Measurements from ENCODE around the gene CDT1. TPM values are rescaled to one million over a fixed set of nuclear protein-coding genes. Genes with fewer than 3 reads are reported as not detected.
A peak's percentile ranks its signal among the peaks of the same experiment; 100 is the strongest.

CDT1 gene
- total RNA-seq, 1 experiment from 2014 or later = 97.7 TPM

DNA sequence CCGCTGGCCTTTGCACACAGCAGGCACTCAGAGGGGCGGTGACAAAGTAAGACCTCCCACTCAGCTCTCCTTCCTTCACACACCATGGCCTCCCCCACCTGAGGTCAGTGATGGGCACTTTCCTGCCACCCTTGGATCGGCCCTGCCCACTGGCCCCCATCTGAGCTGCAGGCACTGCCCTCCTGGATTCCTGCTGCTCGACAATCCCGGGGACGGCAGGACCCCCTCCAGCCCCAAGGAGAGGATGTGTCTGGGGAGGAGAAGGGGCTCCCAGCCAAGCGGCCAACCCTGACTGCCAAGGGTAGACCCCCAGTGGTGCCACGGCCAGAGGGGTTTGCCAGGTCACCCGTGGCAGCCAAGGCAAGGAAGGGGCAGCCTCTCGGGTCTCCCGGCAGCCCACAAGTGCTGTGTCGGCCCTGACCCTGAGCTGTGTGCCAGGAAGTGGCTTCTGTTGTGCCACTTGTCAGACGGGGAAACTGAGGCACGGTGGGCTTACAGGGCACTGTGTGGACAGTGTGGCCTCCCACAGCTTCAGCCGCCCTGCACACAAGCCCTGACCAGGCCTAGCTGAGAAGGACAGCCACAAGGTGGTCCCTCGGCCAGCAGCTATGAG lies 41.2 kb upstream of the CDT1 start:
- no peak overlapping the region for H3K4me3 Mint-ChIP-seq (ENCODE audit: unreplicated experiment)
- TF ChIP-seq, protein P1, sequence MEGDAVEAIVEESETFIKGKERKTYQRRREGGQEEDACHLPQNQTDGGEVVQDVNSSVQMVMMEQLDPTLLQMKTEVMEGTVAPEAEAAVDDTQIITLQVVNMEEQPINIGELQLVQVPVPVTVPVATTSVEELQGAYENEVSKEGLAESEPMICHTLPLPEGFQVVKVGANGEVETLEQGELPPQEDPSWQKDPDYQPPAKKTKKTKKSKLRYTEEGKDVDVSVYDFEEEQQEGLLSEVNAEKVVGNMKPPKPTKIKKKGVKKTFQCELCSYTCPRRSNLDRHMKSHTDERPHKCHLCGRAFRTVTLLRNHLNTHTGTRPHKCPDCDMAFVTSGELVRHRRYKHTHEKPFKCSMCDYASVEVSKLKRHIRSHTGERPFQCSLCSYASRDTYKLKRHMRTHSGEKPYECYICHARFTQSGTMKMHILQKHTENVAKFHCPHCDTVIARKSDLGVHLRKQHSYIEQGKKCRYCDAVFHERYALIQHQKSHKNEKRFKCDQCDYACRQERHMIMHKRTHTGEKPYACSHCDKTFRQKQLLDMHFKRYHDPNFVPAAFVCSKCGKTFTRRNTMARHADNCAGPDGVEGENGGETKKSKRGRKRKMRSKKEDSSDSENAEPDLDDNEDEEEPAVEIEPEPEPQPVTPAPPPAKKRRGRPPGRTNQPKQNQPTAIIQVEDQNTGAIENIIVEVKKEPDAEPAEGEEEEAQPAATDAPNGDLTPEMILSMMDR (IDR thresholded peaks at IDR 0.05; ENCODE audit: insufficient read depth in 1 of 2, low read depth in 1 of 2, low read length in 1 of 2, severe bottlenecking in 1 of 2, unreplicated experiment in 1 of 2) = no peak
- no TSS peak for BruUV-seq (replicated peaks)
- Histone ChIP-seq H3K4me1 (peaks cover 53% of the 10 kb centered on the region), H3K27me3 (replicated peaks; ENCODE audit: control insufficient read depth, insufficient read depth, low read length) (no peaks in the 10 kb centered on the region), H3K9me3 (no peaks in the 10 kb centered on the region), H3K36me3 (ENCODE audit: control insufficient read depth, insufficient read depth, low read length) (no peaks in the 10 kb centered on the region), H3K4me3 (ENCODE audit: low read depth, low read length) (no peak overlapping the region)
- no peaks in the 10 kb centered on the region for H3K9me3 Mint-ChIP-seq (ENCODE audit: unreplicated experiment)
- DNase-seq = no peak
- peaks cover 57% of the 10 kb centered on the region for H3K36me3 Mint-ChIP-seq (ENCODE audit: insufficient read depth, unreplicated experiment)
- H3K27ac Mint-ChIP-seq (ENCODE audit: unreplicated experiment) = no peak overlapping the region
- intact Hi-C loops (cut with micrococcal nuclease; ENCODE audit: unreplicated experiment) = loop anchor here (2.0 kb wide), 1 partner anchor 20 kb away; no protein-coding TSS in a partner anchor
- no peaks in the 10 kb centered on the region for H3K27me3 Mint-ChIP-seq (ENCODE audit: insufficient read depth, unreplicated experiment)
- peaks cover 19% of the 10 kb centered on the region for H3K4me1 Mint-ChIP-seq (ENCODE audit: low read depth, unreplicated experiment)
- CTCF ChIA-PET = interaction anchor here (0.7 to 2.2 kb wide), 6 partner anchors 11 to 137 kb away, joined by 3 to 45 read pairs (median 16); partner anchors contain the start of gene PIEZO1
- POLR2A ChIA-PET = interaction anchor here (0.6 kb wide), 1 partner anchor 23 kb away, joined by 3 read pairs; no protein-coding TSS in a partner anchor

GRCh38 chr16:88762941-88763340 lies 40.6 kb upstream of the CDT1 start:
- peaks cover 59% of the 10 kb centered on the region for H3K4me1 ChIP-seq
- H3K36me3 ChIP-seq (ENCODE audit: control insufficient read depth, insufficient read depth, low read length) = no peaks in the 10 kb centered on the region
- H3K9me3 ChIP-seq = no peaks in the 10 kb centered on the region
- no peaks in the 10 kb centered on the region for H3K27me3 Mint-ChIP-seq (ENCODE audit: insufficient read depth, unreplicated experiment)
- peaks cover 53% of the 10 kb centered on the region for H3K36me3 Mint-ChIP-seq (ENCODE audit: insufficient read depth, unreplicated experiment)
- peak overlapping the region; percentile 90 for H3K27ac Mint-ChIP-seq (ENCODE audit: unreplicated experiment)
- no peaks in the 10 kb centered on the region for H3K9me3 Mint-ChIP-seq (ENCODE audit: unreplicated experiment)
- CTCF ChIA-PET = interaction anchor here (0.5 to 2.2 kb wide), 11 partner anchors 8 to 939 kb away, joined by 3 to 45 read pairs (median 6); partner anchors contain the start of genes PIEZO1 and SPATA2L
- no peak for DNase-seq
- no TSS peak for BruUV-seq (replicated peaks)
- H3K4me3 Mint-ChIP-seq (ENCODE audit: unreplicated experiment) = peak overlapping the region; percentile 68
- no peak overlapping the region for H3K4me3 ChIP-seq (ENCODE audit: low read depth, low read length)
- H3K27me3 ChIP-seq (replicated peaks; ENCODE audit: control insufficient read depth, insufficient read depth, low read length) = no peaks in the 10 kb centered on the region
- intact Hi-C loops (cut with micrococcal nuclease; ENCODE audit: unreplicated experiment) = loop anchor here (1.0 to 2.0 kb wide), 2 partner anchors 20 to 22 kb away; partner anchors contain the start of gene PIEZO1
- TF ChIP-seq, protein P1 (IDR thresholded peaks at IDR 0.05; ENCODE audit: insufficient read depth in 1 of 2, low read depth in 1 of 2, low read length in 1 of 2, severe bottlenecking in 1 of 2, unreplicated experiment in 1 of 2) = no peak
- POLR2A ChIA-PET = interaction anchor here (1.5 kb wide), 1 partner anchor 21 kb away, joined by 11 read pairs; no protein-coding TSS in a partner anchor
- H3K4me1 Mint-ChIP-seq (ENCODE audit: low read depth, unreplicated experiment) = peaks cover 19% of the 10 kb centered on the region

- Histone ChIP-seq H3K4me3 (ENCODE audit: low read depth, low read length) (no peak overlapping the region), H3K27me3 (replicated peaks; ENCODE audit: control insufficient read depth, insufficient read depth, low read length) (no peaks in the 10 kb centered on the region), H3K36me3 (ENCODE audit: control insufficient read depth, insufficient read depth, low read length) (no peaks in the 10 kb centered on the region), H3K9me3 (no peaks in the 10 kb centered on the region), H3K4me1 (peaks cover 65% of the 10 kb centered on the region)
- DNase-seq = peak; percentile 95 to 96
- no TSS peak for BruUV-seq (replicated peaks)
- H3K36me3 Mint-ChIP-seq (ENCODE audit: insufficient read depth, unreplicated experiment) = peaks cover 48% of the 10 kb centered on the region
- peak overlapping the region; percentile 90 for H3K27ac Mint-ChIP-seq (ENCODE audit: unreplicated experiment)
- POLR2A ChIA-PET = interaction anchor here (0.7 to 1.5 kb wide), 4 partner anchors 17 to 46 kb away, joined by 3 to 11 read pairs (median 4); partner anchors contain the start of gene PIEZO1
- H3K4me3 Mint-ChIP-seq (ENCODE audit: unreplicated experiment) = peak overlapping the region; percentile 68
- H3K27me3 Mint-ChIP-seq (ENCODE audit: insufficient read depth, unreplicated experiment) = no peaks in the 10 kb centered on the region
- TF ChIP-seq, protein P1 (IDR thresholded peaks at IDR 0.05; ENCODE audit: insufficient read depth in 1 of 2, low read depth in 1 of 2, low read length in 1 of 2, severe bottlenecking in 1 of 2, unreplicated experiment in 1 of 2) = peak; percentile 4 to 41
- intact Hi-C loops (cut with micrococcal nuclease; ENCODE audit: unreplicated experiment) = loop anchor here (1.0 to 2.0 kb wide), 2 partner anchors 21 to 22 kb away; partner anchors contain the start of gene PIEZO1
- H3K9me3 Mint-ChIP-seq (ENCODE audit: unreplicated experiment) = no peaks in the 10 kb centered on the region
- CTCF ChIA-PET = interaction anchor here (0.5 to 2.2 kb wide), 16 partner anchors 8 to 938 kb away, joined by 3 to 45 read pairs (median 5); partner anchors contain the start of genes PIEZO1, SPATA2L and ZNF778
- H3K4me1 Mint-ChIP-seq (ENCODE audit: low read depth, unreplicated experiment) = peaks cover 19% of the 10 kb centered on the region
These were observed 40.0 kb upstream of the CDT1 start for GRCh38 chr16:88763502-88764053.
